Parietal lobe (tissue), 2 donors: ENCODE measurements around the gene PAN2. TPM values are rescaled to one million over a fixed set of nuclear protein-coding genes. Genes with fewer than 3 reads are reported as not detected.

ENCODE experiments used
- small RNA-seq: library from RNA; depleted of rRNA; stranded (forward); fragments of <200 nt; gene quantifications from one replicate; pipeline ENCODE3, GENCODE V24; 2014; ENCODE audit warnings: low replicate concordance
- total RNA-seq: library from RNA; depleted of rRNA; stranded (reverse); fragments of >200 nt; gene quantifications from one replicate; pipeline ENCODE4 v1.2.3, GENCODE V29; 2014

Gene PAN2
- total RNA-seq, result 54.8 TPM

GRCh38 chr12:56333679-56334489 is at the start of gene PAN2:
PAN2 (minus strand) TSS chr12:56334000; CDS start chr12:56333094, 906 bp downstream.

GRCh38 chr12:56362130-56363059 is 28.6 kb upstream of the PAN2 start, which contains the start of gene APOF:
APOF (minus strand) TSS chr12:56362857; CDS start chr12:56362745, 112 bp downstream.

GRCh38 chr12:56359851-56360767 is 26.3 kb upstream of the PAN2 start, which contains the start of gene STAT2:
STAT2 (minus strand) TSS chr12:56360107; CDS start chr12:56356571, 3,536 bp downstream.

DNA sequence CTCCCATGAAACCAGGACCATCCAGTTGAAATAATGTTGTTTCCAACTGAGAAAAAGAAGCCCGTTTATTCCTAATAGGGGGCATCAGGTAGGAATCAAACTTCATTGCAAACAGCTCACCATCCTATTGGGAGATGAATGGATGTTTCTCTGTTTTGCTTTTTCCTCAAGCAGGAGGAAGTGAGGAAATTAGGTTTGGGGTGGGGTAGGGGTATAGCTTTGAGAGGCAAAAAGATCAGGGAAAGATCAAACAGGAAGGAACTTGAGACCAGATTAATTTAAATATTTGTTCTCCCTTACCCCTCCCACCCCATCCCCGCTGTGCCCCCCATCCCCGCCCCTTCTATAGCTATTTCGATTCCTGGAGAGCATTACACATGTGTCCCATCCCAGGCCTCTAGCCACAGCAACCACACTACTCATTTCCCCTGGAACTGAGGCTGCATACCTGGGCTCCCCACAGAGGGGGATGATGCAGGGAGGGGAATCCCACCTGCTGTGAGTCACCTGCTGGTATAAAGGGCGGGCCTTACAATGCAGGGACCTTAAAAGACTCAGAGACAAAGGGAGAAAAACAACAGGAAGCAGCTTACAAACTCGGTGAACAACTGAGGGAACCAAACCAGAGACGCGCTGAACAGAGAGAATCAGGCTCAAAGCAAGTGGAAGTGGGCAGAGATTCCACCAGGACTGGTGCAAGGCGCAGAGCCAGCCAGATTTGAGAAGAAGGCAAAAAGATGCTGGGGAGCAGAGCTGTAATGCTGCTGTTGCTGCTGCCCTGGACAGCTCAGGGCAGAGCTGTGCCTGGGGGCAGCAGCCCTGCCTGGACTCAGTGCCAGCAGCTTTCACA is 4.7 kb upstream of the PAN2 start, which contains the start of gene IL23A:
TSS of gene IL23A (plus strand) at position 577 of the 850 bp plus-strand sequence. CDS start at position 738, 161 bp downstream.

GRCh38 chr12:56315622-56316473 is 18.0 kb downstream of the PAN2 start, which contains the start of gene CNPY2:
CNPY2 (minus strand) TSS chr12:56315988; CDS start chr12:56315217, 771 bp downstream.

DNA sequence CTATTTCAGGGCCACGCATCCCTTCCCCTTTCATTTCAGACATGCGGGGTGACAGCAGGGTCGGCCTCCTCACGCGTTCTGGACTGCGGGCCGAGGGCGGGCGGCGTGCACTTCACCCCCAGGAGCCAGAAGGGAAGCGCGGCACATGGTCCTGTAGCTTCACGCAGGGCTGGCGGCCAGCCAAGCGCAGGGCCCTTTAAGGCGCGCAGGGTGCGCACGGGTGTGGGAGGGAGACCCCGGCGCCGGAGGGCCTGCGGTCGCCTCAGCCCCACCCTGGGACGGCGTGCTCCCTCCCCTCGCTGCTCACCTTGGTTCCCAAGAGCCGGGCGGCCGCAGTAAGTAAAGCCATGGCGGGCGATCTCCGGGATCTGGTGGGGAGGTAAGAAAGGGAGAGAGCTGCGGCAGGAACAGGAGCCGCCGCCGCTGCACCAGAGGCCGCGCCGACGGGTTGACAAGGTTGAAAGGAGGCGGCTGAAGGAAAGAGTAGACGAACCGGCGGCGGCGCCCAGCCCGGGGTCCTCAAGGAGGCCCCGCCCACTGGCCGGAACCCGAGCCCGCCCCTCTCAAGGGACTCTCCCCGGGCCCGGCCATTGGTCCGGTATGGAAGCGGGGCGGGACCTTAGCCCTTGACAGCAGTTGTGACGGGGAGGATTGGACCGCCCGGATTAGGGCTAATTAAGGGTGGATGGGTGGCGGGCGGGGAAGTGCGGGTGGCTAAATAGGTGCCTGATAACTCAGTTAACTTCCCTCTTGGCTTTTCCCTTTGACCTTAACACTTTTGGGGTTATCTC is 33.8 kb downstream of the PAN2 start, which contains the start of gene CS:
TSS of gene CS (minus strand) at position 478 of the 791 bp plus-strand sequence. CDS start at position 349, 129 bp downstream.

DNA sequence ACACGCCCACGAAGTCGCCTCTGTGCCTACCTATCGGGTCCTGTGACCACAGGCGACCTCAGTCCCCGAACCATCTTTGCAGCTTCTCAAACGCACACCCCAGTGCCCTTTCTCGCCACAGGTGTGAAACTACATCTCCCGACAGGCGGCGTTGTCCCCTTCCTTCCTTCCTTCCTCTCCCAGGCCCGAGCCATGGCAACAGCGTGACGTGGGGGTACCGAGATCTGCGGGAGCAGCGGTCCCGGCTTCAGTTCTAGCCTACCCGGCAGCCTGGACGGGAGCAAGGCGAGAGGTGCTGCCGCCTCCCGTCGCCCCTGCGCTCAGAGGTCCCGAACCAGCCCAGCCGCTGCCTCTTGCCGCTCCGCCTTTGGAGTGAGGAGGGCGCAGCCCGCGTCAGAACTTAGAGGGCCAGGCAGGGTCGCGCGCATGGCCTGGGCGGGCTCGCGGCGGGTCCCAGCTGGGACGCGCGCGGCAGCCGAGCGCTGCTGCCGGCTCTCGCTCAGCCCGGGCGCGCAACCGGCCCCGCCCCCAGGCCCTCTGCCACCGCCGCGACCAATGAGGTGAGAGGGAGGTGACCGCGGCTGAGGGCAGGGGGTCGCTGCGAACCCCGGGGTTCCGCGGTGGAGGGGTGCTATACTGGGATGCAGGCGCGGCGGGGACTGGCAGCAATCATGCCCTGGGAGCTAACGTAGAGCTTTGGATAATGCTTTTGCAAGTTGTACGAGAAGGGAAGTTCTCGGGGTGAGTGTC is 66.9 kb downstream of the PAN2 start, which contains the start of gene COQ10A:
TSS of gene COQ10A (plus strand) at position 250 of the 750 bp plus-strand sequence. CDS start at position 427, 177 bp downstream.

Small RNAs within 50 kb of the gene (small RNA-seq; reads per million reads assigned to genes)
- not detected for gene RNU7-40P

Other genes starting within 250 kb of the PAN2 start
- gene PA2G4, start 229.4 kb downstream of the PAN2 start, total RNA-seq, result 91.7 TPM
- 1,201 TPM for gene RPL41, start 217.4 kb downstream of the PAN2 start, total RNA-seq
- gene ZC3H10, start 215.7 kb downstream of the PAN2 start, total RNA-seq, result 12.8 TPM
- gene ESYT1, start 205.7 kb downstream of the PAN2 start, total RNA-seq, result 24.4 TPM
- gene MYL6B, start 181.4 kb downstream of the PAN2 start, total RNA-seq, result 91.1 TPM
- gene MYL6, start 175.6 kb downstream of the PAN2 start, total RNA-seq, result 311 TPM
- 149 TPM for gene SMARCC2, start 144.5 kb downstream of the PAN2 start, total RNA-seq
- gene RNF41, start 112.1 kb downstream of the PAN2 start, total RNA-seq, result 77.9 TPM
- gene NABP2, start 109.7 kb downstream of the PAN2 start, total RNA-seq, result 18.5 TPM
- not detected for gene SLC39A5, start 103.9 kb downstream of the PAN2 start, total RNA-seq
- gene ANKRD52, start 75.6 kb downstream of the PAN2 start, total RNA-seq, result 35.4 TPM
- 17.5 TPM for gene COQ10A, start 67.1 kb downstream of the PAN2 start, total RNA-seq
- gene CS, start 33.7 kb downstream of the PAN2 start, total RNA-seq, result 149 TPM
- 51.6 TPM for gene CNPY2, start 18.0 kb downstream of the PAN2 start, total RNA-seq
- gene IL23A, start 4.9 kb upstream of the PAN2 start, total RNA-seq, result not detected
- gene STAT2, start 26.1 kb upstream of the PAN2 start, total RNA-seq, result 115 TPM
- gene APOF, start 28.9 kb upstream of the PAN2 start, total RNA-seq, result not detected
- 5.3 TPM for gene TIMELESS, start 115.4 kb upstream of the PAN2 start, total RNA-seq
- not detected for gene MIP, start 120.7 kb upstream of the PAN2 start, total RNA-seq
- 6.3 TPM for gene SPRYD4, start 134.6 kb upstream of the PAN2 start, total RNA-seq
- gene GLS2, start 154.2 kb upstream of the PAN2 start, total RNA-seq, result 6.3 TPM
- 6.3 TPM for gene RBMS2, start 187.8 kb upstream of the PAN2 start, total RNA-seq